HEK293 (cell line): Measurements from ENCODE around the gene KRT4.

ENCODE experiments used
- ATF2 ChIP-seq: fragments of 450-650 bp; formaldehyde crosslinking; IDR thresholded peaks from 2 replicates; pipeline ENCODE4 v1.5.1; 2016; ENCODE audit warnings: missing biosample characterization, missing genetic modification characterization, low read depth
- CTCF ChIP-seq: fragments of 450-650 bp; formaldehyde crosslinking; IDR thresholded peaks from 2 replicates; pipeline ENCODE4 v1.5.1; 2016; ENCODE audit warnings: missing biosample characterization, missing genetic modification characterization
- PATZ1 ChIP-seq: fragments of 450-650 bp; formaldehyde crosslinking; IDR thresholded peaks from 2 replicates; pipeline ENCODE4 v1.5.1; 2016; ENCODE audit warnings: missing biosample characterization, missing genetic modification characterization
- SCRT1 ChIP-seq: fragments of 450-650 bp; formaldehyde crosslinking; IDR thresholded peaks from 2 replicates; pipeline ENCODE4 v1.5.1; 2016; ENCODE audit warnings: missing biosample characterization, missing genetic modification characterization, borderline replicate concordance
- ZBTB10 ChIP-seq: fragments of 450-650 bp; formaldehyde crosslinking; IDR thresholded peaks from 2 replicates; pipeline ENCODE4 v1.5.1; 2016; ENCODE audit warnings: missing biosample characterization, missing genetic modification characterization
- ZBTB49 ChIP-seq: fragments of 450-650 bp; formaldehyde crosslinking; IDR thresholded peaks from 2 replicates; pipeline ENCODE4 v1.5.1; 2016; ENCODE audit warnings: missing biosample characterization, missing genetic modification characterization, low read depth
- ZFP3 ChIP-seq: fragments of 450-650 bp; formaldehyde crosslinking; IDR thresholded peaks from 2 replicates; pipeline ENCODE4 v1.5.1; 2016; ENCODE audit warnings: low read depth, missing biosample characterization, missing genetic modification characterization
- ZNF138 ChIP-seq: fragments of 450-650 bp; formaldehyde crosslinking; IDR thresholded peaks from 2 replicates; pipeline ENCODE4 v1.5.1; 2016; ENCODE audit warnings: missing biosample characterization, missing genetic modification characterization, borderline replicate concordance
- ZNF148 ChIP-seq: fragments of 450-650 bp; formaldehyde crosslinking; IDR thresholded peaks from 2 replicates; pipeline ENCODE4 v1.5.0; 2017; ENCODE audit warnings: missing biosample characterization, missing genetic modification characterization, borderline replicate concordance
- ZNF654 ChIP-seq: fragments of 450-650 bp; formaldehyde crosslinking; IDR thresholded peaks from 2 replicates; pipeline ENCODE4 v1.5.1; 2016; ENCODE audit warnings: low read depth, missing biosample characterization, missing genetic modification characterization
- ZNF660 ChIP-seq: fragments of 450-650 bp; IDR thresholded peaks from 2 replicates; pipeline ENCODE4 v1.5.1; 2018; ENCODE audit warnings: missing biosample characterization, mild to moderate bottlenecking, missing genetic modification characterization
- ZNF707 ChIP-seq: fragments of 450-650 bp; formaldehyde crosslinking; IDR thresholded peaks from 2 replicates; pipeline ENCODE4 v1.5.1; 2016; ENCODE audit warnings: missing biosample characterization, missing genetic modification characterization

GRCh38 chr12:52838609-52839435, 24.9 kb upstream of the KRT4 start:
- TF ChIP-seq CTCF (tag by site-specific recombination): no peak
- no peak for TF ChIP-seq SCRT1 (tag by site-specific recombination)
- no peak for TF ChIP-seq ATF2
- TF ChIP-seq PATZ1 (tag by site-specific recombination): no peak
- TF ChIP-seq ZNF138 (tag by site-specific recombination): no peak
- no peak for TF ChIP-seq ZNF148 (tag by site-specific recombination)
- TF ChIP-seq ZBTB10 (tag by site-specific recombination): no peak
- TF ChIP-seq ZFP3 (tag by site-specific recombination): no peak
- no peak for TF ChIP-seq ZNF707 (tag by site-specific recombination)
- TF ChIP-seq ZNF660 (tag by site-specific recombination): no peak
- no peak for TF ChIP-seq ZBTB49
- no peak for TF ChIP-seq ZNF654
